HG02870 (cell line): ENCODE data around the gene FOXRED2.
"Not testable (repeated sequence)": the region's sequence is repeated elsewhere in the genome, so short reads cannot be mapped to it uniquely, and the experiment has no call there.

ENCODE experiments used
- ATAC-seq: cut with Tn5 transposase; IDR thresholded peaks from one replicate; pipeline ENCODE4 v1.9.1; 2021; ENCODE audit warnings: mild to moderate bottlenecking, moderate library complexity; ENCODE audit not compliant: unreplicated experiment

Gene FOXRED2

DNA sequence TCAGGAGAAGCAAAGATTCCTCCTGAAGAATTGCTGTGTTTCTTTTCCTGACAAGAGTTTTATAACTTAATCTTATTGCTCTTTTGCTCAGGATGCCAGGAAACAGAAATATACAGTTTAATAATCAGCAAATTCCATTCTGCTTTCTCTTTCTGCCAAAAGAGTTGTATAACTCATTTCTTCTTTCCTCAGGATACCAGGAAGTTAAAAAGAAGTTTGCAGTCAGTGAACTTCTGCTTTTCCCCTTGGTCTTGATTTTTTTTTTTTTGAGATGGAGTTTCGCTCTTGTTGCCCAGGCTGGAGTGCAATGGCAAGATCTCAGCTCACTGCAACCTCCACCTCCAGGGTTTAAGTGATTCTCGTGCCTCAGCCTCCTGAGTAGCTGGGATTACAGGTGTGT, 13.1 kb upstream of the FOXRED2 start:
- not testable (repeated sequence) for ATAC-seq

DNA sequence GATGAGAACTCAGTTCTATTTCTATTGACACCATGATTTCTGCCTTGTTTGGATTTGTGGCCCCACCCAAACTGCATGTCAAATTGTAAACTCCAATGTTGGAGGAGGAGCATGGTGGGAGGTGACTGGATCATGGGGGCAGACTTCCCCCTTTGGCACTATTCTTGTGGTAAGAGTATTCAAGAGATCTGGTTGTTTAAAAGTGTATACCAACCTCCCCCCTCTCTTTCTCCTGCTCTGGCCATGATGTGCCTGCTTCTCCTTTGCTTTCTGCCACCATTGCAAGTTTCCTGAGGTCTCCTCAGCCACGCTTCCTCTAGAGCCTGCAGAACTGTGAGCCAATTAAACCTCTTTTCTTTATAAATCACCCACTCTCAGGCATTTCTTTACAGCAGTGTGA, 7.9 kb upstream of the FOXRED2 start:
- ATAC-seq: no peak

GRCh38 chr22:36512991-36513390, 6.2 kb upstream of the FOXRED2 start:
- ATAC-seq: no peak

- ATAC-seq: no peak
Observed at GRCh38 chr22:36512333-36512732, 5.5 kb upstream of the FOXRED2 start.

DNA sequence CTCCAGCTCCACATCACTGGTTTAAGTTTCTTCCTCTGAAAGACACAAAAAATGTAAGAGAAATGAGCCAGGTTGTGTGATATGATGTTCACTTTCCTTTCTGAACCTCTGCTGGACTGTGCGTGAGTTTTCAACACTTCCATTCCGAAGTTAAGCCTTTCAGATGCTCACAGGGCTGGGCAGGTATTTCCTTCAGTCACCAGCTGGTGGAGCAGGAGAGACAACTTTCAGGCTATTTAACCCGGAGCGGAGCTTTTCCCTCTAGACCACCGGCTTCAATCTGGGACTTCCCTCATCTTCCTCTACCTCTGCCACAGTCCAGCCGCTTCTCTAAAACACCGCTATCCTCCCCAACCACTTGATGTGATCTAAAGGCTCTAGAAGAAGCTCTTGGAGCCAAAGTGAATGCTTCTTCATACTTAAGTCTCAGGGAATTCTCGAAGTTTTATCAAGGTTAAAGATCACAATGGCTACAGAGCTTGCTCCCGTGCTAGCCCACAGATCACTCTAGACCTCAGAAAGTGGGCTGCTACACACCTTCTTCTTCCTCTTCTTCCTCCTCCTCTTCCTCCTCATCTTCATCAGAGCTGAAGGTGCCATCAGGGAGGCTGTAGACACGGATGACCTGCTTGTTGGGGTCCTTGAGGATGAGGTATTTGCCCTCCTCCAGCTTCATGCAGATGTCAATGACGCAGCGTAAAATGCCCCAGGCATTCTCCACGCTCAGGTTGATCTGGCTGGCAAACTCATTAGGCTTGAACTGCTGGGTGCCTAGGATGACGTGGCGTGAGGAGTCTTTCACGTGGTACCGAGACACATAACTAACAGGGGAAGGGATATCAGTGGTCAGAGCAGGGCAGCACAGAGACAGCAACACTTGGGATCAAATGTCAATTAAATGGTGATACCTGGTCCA, 4.4 kb upstream of the FOXRED2 start:
- no peak for ATAC-seq

DNA sequence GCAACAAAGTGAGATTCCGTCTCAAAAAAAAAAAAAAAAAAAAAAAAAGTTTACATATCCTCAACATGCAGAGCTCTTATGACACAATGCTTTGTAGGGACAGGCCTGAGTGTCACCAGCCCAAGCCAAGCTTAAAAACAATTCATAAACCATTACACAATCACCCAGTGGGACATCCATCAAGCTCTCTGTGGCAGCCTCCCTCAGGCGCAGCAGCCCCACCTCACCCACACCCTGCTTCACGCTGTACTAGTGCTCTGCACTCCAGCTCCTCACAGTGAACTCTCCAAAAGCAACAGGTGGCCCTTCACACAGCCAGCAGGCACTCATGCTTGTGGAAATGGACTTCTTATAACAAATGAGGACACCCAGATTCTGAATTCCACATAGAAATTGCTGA, 3.5 kb upstream of the FOXRED2 start:
- no peak for ATAC-seq

DNA sequence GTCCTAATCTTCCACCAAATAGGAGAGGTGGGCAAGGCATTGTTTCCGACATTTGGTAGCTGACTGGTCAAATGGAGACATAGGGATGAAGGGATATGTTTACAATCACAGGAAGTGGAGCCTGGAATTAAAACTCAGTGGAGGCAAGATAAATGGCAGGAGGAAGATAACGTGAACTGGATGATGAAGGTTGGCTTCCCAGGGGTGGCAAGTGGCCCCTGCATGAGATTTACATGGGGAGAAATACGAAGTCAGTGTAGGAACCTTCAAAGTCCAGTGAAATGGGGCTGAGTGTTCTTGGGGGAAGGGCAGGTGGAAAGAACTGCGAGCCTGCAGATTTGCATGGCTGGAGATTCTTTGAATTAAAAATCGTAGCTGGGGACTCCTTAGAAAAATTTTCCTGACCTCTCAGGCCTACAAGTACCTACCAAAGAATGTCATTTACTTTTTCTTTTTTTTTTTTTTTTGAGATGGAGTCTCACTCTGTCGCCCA, 724 bp upstream of the FOXRED2 start:
- no peak for ATAC-seq

GRCh38 chr22:36505998-36506635, 723 bp downstream of the FOXRED2 start:
- ATAC-seq: no peak

- no peak for ATAC-seq
Observed at GRCh38 chr22:36497910-36498665, 8.8 kb downstream of the FOXRED2 start.

DNA sequence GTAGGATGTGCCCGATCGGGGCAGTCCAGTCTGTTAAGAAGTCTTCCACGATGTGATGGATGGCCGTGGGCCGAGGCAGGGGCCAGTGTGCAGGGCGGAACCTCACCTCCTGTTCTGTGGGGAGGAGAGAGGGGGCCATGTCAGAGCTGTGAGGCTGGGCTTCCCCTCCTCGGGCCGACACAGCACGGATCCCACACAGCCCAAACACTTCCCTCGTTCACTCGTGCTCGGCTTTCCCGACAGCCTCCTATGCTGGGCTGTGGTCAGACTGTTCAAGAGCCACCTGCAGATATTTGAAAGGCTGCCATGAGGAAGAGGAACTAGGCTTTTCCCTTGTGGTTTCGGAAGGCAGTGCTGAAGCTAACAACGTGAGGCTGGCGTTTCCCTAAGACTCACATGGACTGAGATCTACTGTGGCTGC, 13.1 kb downstream of the FOXRED2 start:
- peak; percentile 58 for ATAC-seq

DNA sequence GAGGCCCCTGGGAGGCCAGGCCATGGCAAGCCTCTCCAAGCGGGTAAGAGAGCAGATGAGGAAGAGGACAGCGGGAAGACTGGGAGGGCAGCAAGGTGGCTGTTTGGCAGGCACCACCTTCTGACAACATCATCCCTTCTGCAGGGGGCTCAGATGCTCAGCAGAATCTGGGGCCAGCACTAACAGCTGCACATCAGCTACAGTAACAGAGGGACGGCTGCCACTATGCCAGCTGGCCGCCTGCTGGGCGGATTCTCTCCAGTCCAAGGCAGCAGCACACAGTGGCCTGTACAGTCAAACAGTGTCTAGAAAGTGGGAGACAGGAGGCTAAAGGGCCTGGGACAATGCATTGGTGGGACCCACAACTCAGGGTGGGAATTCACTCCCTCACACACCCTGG, 14.7 kb downstream of the FOXRED2 start:
- ATAC-seq: no peak

DNA sequence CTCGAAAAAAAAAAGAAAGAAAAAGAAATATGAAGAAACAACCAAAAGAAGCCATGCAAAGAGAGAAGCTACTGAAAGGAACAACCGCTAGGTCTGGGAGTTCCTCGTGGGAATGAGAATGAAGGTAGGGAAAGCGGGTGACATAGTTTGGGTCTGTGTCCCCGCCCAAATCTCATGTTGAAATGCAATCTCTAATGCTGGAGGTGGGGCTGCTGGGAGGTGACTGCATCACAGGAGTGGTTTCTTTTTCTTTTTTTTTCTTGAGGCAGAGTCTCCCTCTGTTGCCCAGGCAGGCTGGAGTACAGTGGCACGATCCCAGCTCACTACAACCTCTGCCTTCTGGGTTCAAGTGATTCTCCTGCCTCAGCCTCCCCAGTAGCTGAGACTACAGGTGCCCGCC, 15.7 kb downstream of the FOXRED2 start:
- no peak for ATAC-seq

DNA sequence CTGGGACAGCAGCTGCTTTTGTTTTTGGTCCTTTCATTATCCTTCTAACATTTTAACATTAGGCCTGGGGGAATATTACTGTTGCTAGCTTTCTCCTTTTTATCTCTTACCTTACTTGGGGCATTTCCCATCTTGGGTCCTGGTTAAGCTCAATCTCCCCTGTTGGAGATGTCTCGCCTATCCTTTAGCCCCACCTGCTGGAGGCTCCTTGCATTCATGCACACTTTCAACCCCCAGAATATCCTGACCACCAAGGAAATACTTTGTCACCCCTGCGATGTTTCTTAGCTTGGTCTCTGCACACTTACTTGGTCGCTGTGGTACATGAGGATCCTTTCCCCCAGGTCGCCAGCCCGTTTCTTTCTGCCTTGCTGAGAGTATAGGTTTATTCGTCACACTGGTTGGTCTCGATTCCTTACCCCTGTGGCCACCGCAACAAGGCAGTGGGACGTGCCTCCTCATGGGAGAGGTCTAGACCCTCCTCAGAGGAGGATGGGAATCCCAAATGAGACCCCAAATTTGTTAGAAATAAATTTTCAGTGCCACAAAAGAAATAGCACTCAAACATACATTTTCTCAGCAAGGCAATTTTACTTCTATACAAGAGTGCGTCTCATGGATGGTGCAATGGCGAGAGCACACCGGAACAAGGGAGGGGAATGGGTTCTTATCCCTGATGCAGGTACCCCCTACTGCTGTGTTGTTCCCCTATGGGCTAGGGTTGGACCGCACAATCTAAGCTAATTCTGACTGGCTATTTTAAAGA, 20.0 kb downstream of the FOXRED2 start:
- ATAC-seq: no peak

DNA sequence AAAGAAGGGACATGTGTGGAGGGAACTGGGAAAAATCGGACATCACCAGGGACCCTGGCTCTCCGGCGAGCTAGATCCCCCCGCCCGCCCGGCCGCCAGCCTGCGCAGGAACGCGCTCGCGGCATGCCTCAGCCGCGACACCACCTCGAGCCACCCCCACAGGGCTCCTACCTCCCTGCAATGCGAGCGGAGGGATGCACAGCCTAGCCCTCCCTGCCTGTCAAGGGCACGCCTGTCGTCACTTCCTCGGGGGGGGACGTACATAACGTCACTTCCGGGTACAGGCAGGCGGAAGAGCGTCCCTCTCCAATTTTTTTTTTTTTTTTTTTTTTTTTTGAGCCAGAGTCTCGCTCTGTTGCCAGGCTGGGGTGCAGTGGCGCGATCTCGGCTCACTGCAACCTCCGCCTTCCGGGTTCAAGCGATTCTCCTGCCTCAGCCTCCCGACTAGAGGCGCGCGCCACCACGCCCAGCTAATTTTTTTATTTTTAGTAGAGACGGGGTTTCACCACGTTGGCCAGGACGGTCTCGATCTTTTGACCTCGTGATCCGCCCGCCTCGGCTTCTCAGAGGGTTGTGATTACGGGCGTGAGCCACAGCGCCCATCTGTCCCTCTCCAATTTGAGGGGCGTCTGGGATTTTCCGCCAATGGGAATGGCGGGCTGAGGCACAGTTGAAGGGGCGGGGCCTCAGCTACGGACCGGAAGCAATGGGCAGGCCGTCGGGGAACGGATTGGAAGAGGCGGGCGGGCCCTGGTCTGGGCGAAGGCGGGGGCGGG, 25.3 kb downstream of the FOXRED2 start, which contains the start of gene TXN2:
Gene TXN2 (minus strand): TSS at position 248 of the 776 bp plus-strand sequence. CDS start 803 bp downstream, outside the sequence.
- peak; percentile 78 for ATAC-seq

GRCh38 chr22:36480941-36481392, 25.9 kb downstream of the FOXRED2 start:
- ATAC-seq: no peak

DNA sequence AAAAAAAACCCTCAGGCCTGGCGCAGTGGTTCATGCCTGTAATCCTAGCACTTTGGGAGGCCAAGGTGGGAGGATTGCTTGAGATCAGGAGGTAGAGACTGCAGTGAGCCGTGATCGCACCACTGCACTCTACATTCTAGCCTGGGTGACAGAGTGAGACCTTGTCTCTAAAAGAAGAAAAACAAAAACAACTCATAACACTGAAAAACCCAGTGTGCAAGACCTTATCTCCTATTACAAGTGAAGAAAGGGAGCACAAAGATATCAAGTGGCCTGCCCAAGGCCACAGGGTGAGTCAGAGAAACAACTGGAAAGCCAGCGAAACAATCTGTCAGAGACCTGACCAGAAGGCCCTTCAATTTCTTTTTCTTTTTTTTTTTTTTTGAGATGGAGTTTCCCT, 27.9 kb downstream of the FOXRED2 start:
- ATAC-seq: no peak

GRCh38 chr22:36475341-36475740, 31.5 kb downstream of the FOXRED2 start:
- no peak for ATAC-seq

DNA sequence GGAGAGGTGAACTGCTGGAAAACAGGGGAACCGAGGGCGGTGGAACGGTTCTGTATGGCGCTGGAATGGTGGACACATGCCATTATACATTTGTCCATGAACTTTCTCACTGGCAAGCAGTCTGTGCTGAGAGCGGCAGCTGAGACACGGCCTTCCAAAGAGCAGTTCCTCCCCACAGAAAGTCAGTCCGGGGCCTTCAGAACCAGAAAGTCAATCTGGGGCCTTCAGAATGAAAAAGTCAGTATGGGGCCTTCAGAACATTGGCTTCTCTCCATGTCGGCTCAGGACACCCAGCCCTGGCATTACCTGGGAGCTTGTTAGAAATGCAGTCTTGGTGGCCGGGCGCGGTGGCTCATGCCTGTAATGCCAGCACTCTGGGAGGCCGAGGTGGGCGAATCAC, 34.2 kb downstream of the FOXRED2 start:
- no peak for ATAC-seq

DNA sequence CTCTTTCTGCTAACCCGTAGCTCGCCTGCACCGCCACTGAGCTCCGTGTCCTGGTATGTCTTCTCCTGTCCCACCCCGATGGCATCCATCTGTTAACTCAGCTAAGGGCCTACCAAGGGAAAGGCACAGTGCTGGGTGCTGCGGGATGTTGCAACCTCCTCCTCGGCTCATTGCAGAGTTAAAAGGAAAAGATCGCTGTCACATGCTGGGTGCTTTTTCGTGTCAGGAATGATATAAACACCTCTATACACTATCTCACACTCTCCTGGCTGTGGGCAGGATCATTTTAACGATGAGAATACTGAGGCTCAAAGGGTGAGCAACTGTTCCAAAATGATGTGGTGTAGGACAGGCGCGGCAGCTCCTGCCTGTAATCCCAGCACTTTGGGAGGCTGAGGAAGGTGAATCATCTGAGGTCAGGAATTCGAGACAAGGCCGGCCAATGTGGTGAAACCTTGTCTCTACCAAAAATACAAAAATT, 35.5 kb downstream of the FOXRED2 start:
- no peak for ATAC-seq

GRCh38 chr22:36470994-36471331, 35.9 kb downstream of the FOXRED2 start:
- ATAC-seq: no peak
